HCT116 (cell line): Measurements from ENCODE around the gene LGALS4. TPM values are rescaled to one million over a fixed set of nuclear protein-coding genes. Genes with fewer than 3 reads are reported as not detected.

Source experiments
- ATAC-seq: fragments of 200-7000 bp; cut with Tn5 transposase; 2 replicates; pipeline ENCODE4 v1.9.1; 2020; ENCODE audit warnings: mild to moderate bottlenecking, moderate library complexity
- BruUV-seq: library from RNA; stranded (reverse); fragments of 400-500 nt; replicated peaks from 2 replicates; lab custom pipeline; 2021; lab: Mats Ljungman, UMichigan
- CTCF ChIA-PET: fragments of 300-600 bp; sonication (Branson Sonifier 250); formaldehyde crosslinking; loops from one replicate; lab custom pipeline; 2021; ENCODE audit warnings: antibody characterized with exemption; lab: Charles Lee
- POLR2A ChIA-PET: fragments of 300-600, 350-600 bp; sonication (Branson Sonifier 250); formaldehyde crosslinking; loops from one replicate; lab custom pipeline; 2021; ENCODE audit warnings: antibody characterized with exemption; lab: Charles Lee
- RAD21 ChIA-PET, 2 experiments: fragments of 300-600 bp; sonication (Branson Sonifier 250); formaldehyde crosslinking; loops; one replicate each; lab custom pipeline; 2023; ENCODE audit warnings: low total read pairs in 2 of 2; ENCODE audit not compliant: uncharacterized antibody in 2 of 2, unreplicated experiment in 2 of 2, low non-redundant PET in 1 of 2; lab: Charles Lee
- DNase-seq: peaks from one replicate; pipeline ENCODE4 v3.0.0-alpha.2; 2010; ENCODE audit warnings: low read depth, low spot score
- H2AFZ ChIP-seq: fragments of 200-600 bp; shearing (Covaris generic), sonication (generic); 2 replicates; pipeline ENCODE4 v1.6.1; 2017; ENCODE audit warnings: low read depth, mixed run types, mixed read lengths, antibody characterized with exemption, low read length; ENCODE audit not compliant: poor library complexity, severe bottlenecking
- H3K27ac ChIP-seq: 2 replicates; pipeline ENCODE4 v1.5.1; 2012; ENCODE audit warnings: low read depth, low read length
- H3K27me3 ChIP-seq: fragments of 200-600 bp; sonication (generic); 2 replicates; pipeline ENCODE4 v1.6.1; 2016; ENCODE audit warnings: mixed run types, low read length, mixed read lengths; ENCODE audit not compliant: insufficient read depth
- H3K36me3 ChIP-seq, 2 experiments: fragments of 200-500 bp in 1 of 2; fragments of 200-600 bp in 1 of 2; sonication (Bioruptor generic) in 1 of 2; sonication (generic) in 1 of 2; 2 replicates each; pipeline versions ENCODE4 v1.5.1 to v1.6.1; 2014 to 2016; ENCODE audit warnings: low read length in 2 of 2, inconsistent platforms in 1 of 2, mixed read lengths in 1 of 2, mixed run types in 1 of 2; ENCODE audit not compliant: insufficient read depth in 2 of 2, control insufficient read depth in 1 of 2
- H3K4me1 ChIP-seq, 2 experiments: fragments of 200-600 bp in 1 of 2; sonication (generic) in 1 of 2; 2 replicates each; pipeline versions ENCODE4 v1.5.1 to v1.6.1; 2012 to 2017; ENCODE audit warnings: low read length in 2 of 2, inconsistent platforms in 1 of 2, mild to moderate bottlenecking in 1 of 2, mixed read lengths in 1 of 2, mixed run types in 1 of 2, moderate library complexity in 1 of 2; ENCODE audit not compliant: insufficient read depth in 2 of 2, control insufficient read depth in 1 of 2
- H3K4me2 ChIP-seq: fragments of 200-600 bp; sonication (generic); 2 replicates; pipeline ENCODE4 v1.6.1; 2017; ENCODE audit warnings: mixed run types, low read length, mixed read lengths
- H3K4me3 ChIP-seq, 2 experiments: fragments of 200-600 bp in 1 of 2; sonication (generic) in 1 of 2; replicated peaks in 1 of 2; 2 replicates each; pipeline ENCODE4 v1.5.1; 2011 to 2016; ENCODE audit warnings: low read length in 2 of 2, control low read depth in 1 of 2, low read depth in 1 of 2, mild to moderate bottlenecking in 1 of 2, mixed read lengths in 1 of 2, mixed run types in 1 of 2
- H3K79me2 ChIP-seq: fragments of 200-600 bp; sonication (generic); 2 replicates; pipeline ENCODE4 v1.6.1; 2017; ENCODE audit warnings: mild to moderate bottlenecking, mixed run types, low read length, moderate library complexity, mixed read lengths; ENCODE audit not compliant: insufficient read depth
- H3K9ac ChIP-seq: fragments of 200-600 bp; sonication (generic); 2 replicates; pipeline ENCODE4 v1.6.1; 2016; ENCODE audit warnings: low read length, mixed read lengths
- H3K9me2 ChIP-seq: fragments of 200-600 bp; sonication (generic), shearing (Covaris generic); 2 replicates; pipeline ENCODE4 v1.6.1; 2017; ENCODE audit warnings: mixed run types, mild to moderate bottlenecking, moderate library complexity; ENCODE audit not compliant: insufficient read depth
- H3K9me3 ChIP-seq, 2 experiments: fragments of 200-500 bp in 1 of 2; fragments of 200-600 bp in 1 of 2; sonication (Bioruptor generic) in 1 of 2; sonication (generic) in 1 of 2; 2 replicates each; pipeline ENCODE4 v1.6.1; 2014 to 2017; ENCODE audit warnings: low read length in 2 of 2, mixed read lengths in 2 of 2, inconsistent platforms in 1 of 2, low read depth in 1 of 2, mild to moderate bottlenecking in 1 of 2, mixed run types in 1 of 2, moderate library complexity in 1 of 2; ENCODE audit not compliant: control insufficient read depth in 1 of 2, insufficient read depth in 1 of 2
- H4K20me1 ChIP-seq: fragments of 200-600 bp; sonication (generic), shearing (Covaris generic); 2 replicates; pipeline ENCODE4 v1.6.1; 2017; ENCODE audit warnings: mixed run types, mild to moderate bottlenecking, moderate library complexity; ENCODE audit not compliant: insufficient read depth
- CBX3 ChIP-seq: IDR thresholded peaks from 2 replicates; pipeline ENCODE4 v1.6.1; 2012; ENCODE audit warnings: low read depth
- CEBPB ChIP-seq: IDR thresholded peaks from 2 replicates; pipeline ENCODE4 v1.6.1; 2012; ENCODE audit warnings: low read depth
- CTCF ChIP-seq, 3 experiments: fragments of 200-600 bp in 1 of 3; sonication (generic) in 1 of 3; IDR thresholded peaks in 2 of 3; conservative IDR thresholded peaks in 1 of 3; 2 replicates each; pipeline ENCODE4 v1.5.1; 2012 to 2017; ENCODE audit warnings: low read depth in 2 of 3, low read length in 2 of 3, antibody characterized with exemption in 1 of 3, borderline replicate concordance in 1 of 3, control low read depth in 1 of 3, mild to moderate bottlenecking in 1 of 3, mixed read lengths in 1 of 3, mixed run types in 1 of 3, moderate library complexity in 1 of 3; ENCODE audit not compliant: insufficient read depth in 1 of 3
- ELF1 ChIP-seq: IDR thresholded peaks from 2 replicates; pipeline ENCODE4 v1.6.1; 2012; ENCODE audit warnings: low read depth, borderline replicate concordance
- EZH2phosphoT487 ChIP-seq: fragments of 200-600 bp; IDR thresholded peaks from 2 replicates; pipeline ENCODE4 v1.6.1; 2018; ENCODE audit warnings: antibody characterized with exemption, borderline replicate concordance
- FOSL1 ChIP-seq: IDR thresholded peaks from 2 replicates; pipeline ENCODE4 v1.6.1; 2012; ENCODE audit warnings: low read depth
- JUND ChIP-seq: IDR thresholded peaks from 2 replicates; pipeline ENCODE4 v1.6.1; 2012
- POLR2AphosphoS5 ChIP-seq: IDR thresholded peaks from 2 replicates; pipeline ENCODE4 v1.6.1; 2011; ENCODE audit warnings: mild to moderate bottlenecking, low read depth, low read length, moderate library complexity
- SIN3A ChIP-seq: IDR thresholded peaks from 2 replicates; pipeline ENCODE4 v1.6.1; 2012; ENCODE audit warnings: low read depth
- SP1 ChIP-seq: IDR thresholded peaks from 2 replicates; pipeline ENCODE4 v1.6.1; 2012; ENCODE audit warnings: low read depth
- SRF ChIP-seq: IDR thresholded peaks from 2 replicates; pipeline ENCODE4 v1.6.1; 2012; ENCODE audit warnings: low read depth
- TCF7L2 ChIP-seq: IDR thresholded peaks from 2 replicates; pipeline ENCODE4 v1.7.0; 2011; ENCODE audit warnings: borderline replicate concordance, inconsistent platforms; ENCODE audit not compliant: insufficient read depth, insufficient read length; ENCODE audit errors: extremely low read depth
- YY1 ChIP-seq: IDR thresholded peaks from 2 replicates; pipeline ENCODE4 v1.6.1; 2011; ENCODE audit warnings: low read length, low read depth, moderate library complexity, mild to moderate bottlenecking; ENCODE audit not compliant: insufficient replicate concordance; ENCODE audit errors: extremely low read depth
- ZBTB33 ChIP-seq: IDR thresholded peaks from 2 replicates; pipeline ENCODE4 v1.6.1; 2011; ENCODE audit warnings: mild to moderate bottlenecking, low read length, moderate library complexity; ENCODE audit not compliant: insufficient replicate concordance; ENCODE audit errors: extremely low read depth
- ZFX ChIP-seq: fragments of 450-650 bp; IDR thresholded peaks from 2 replicates; pipeline ENCODE4 v1.6.1; 2017
- ZNF274 ChIP-seq: fragments of 200-500 bp; sonication (Bioruptor generic); IDR thresholded peaks from 2 replicates; pipeline ENCODE4 v1.6.1; 2014; ENCODE audit warnings: mild to moderate bottlenecking, low read depth, low read length, inconsistent platforms
- intact Hi-C: fragments of 100-400 bp; cut with micrococcal nuclease; formaldehyde crosslinking; loops from 2 replicates; pipeline ENCODE4 v1.10.0; 2022
- total RNA-seq: library from RNA; stranded (reverse); gene quantifications from one replicate; pipeline ENCODE4 v1.2.1, GENCODE V29; 2021; ENCODE audit not compliant: unreplicated experiment
- TF ChIP-seq, protein P1 (sequence below): IDR thresholded peaks from 2 replicates; pipeline ENCODE4 v1.6.1; 2012
- TF ChIP-seq, protein P2 (sequence below): IDR thresholded peaks from 2 replicates; pipeline ENCODE4 v1.6.1; 2012; ENCODE audit warnings: low read depth

LGALS4 gene
- total RNA-seq, 1 experiment from 2014 or later: 0.86 TPM

GRCh38 chr19:38856813-38857212 is 44.1 kb upstream of the LGALS4 start:
- DNase-seq: no peak
- ChIA-PET RAD21 (no interaction called here), CTCF (no interaction called here), POLR2A (no interaction called here)
- no peaks in the 10 kb centered on the region for H4K20me1 ChIP-seq
- no peak for ATAC-seq
- peaks cover 7 to 9% of the 10 kb centered on the region in 2 experiments; a peak in 3 of 4 replicates for H3K4me1 ChIP-seq
- no peaks in the 10 kb centered on the region for H3K9me3 ChIP-seq
- no peaks in the 10 kb centered on the region for H3K27me3 ChIP-seq
- no peak overlapping the region for H3K9ac ChIP-seq
- no peak overlapping the region for H3K4me2 ChIP-seq
- no peaks in the 10 kb centered on the region for H3K36me3 ChIP-seq
- no peak overlapping the region for H3K4me3 ChIP-seq
- no peak overlapping the region for H2AFZ ChIP-seq
- H3K9me2 ChIP-seq: no peaks in the 10 kb centered on the region
- intact Hi-C loops: no loop called here
- no TSS peak for BruUV-seq
- H3K27ac ChIP-seq: no peak overlapping the region
- no peaks in the 10 kb centered on the region; the same call in 1 of the 2 replicates for H3K79me2 ChIP-seq
- TF ChIP-seq YY1 (no peak), FOSL1 (no peak), JUND (no peak), ZFX (no peak), SIN3A (no peak), ZNF274 (no peak), POLR2AphosphoS5 (no peak), TCF7L2 (no peak), ELF1 (no peak), SRF (no peak), EZH2phosphoT487 (no peak), ZBTB33 (no peak), CBX3 (no peak), SP1 (no peak), CEBPB (no peak), CTCF (IDR thresholded peaks at IDR 0.05 in 2 of 3, conservative IDR thresholded peaks at IDR 0.05 in 1 of 3; ENCODE audit: borderline replicate concordance in 1 of 3, insufficient read depth in 1 of 3, low read depth in 2 of 3, low read length in 2 of 3) (no peak)
- TF ChIP-seq, protein P1, sequence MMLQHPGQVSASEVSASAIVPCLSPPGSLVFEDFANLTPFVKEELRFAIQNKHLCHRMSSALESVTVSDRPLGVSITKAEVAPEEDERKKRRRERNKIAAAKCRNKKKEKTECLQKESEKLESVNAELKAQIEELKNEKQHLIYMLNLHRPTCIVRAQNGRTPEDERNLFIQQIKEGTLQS: no peak
- TF ChIP-seq, protein P2, sequence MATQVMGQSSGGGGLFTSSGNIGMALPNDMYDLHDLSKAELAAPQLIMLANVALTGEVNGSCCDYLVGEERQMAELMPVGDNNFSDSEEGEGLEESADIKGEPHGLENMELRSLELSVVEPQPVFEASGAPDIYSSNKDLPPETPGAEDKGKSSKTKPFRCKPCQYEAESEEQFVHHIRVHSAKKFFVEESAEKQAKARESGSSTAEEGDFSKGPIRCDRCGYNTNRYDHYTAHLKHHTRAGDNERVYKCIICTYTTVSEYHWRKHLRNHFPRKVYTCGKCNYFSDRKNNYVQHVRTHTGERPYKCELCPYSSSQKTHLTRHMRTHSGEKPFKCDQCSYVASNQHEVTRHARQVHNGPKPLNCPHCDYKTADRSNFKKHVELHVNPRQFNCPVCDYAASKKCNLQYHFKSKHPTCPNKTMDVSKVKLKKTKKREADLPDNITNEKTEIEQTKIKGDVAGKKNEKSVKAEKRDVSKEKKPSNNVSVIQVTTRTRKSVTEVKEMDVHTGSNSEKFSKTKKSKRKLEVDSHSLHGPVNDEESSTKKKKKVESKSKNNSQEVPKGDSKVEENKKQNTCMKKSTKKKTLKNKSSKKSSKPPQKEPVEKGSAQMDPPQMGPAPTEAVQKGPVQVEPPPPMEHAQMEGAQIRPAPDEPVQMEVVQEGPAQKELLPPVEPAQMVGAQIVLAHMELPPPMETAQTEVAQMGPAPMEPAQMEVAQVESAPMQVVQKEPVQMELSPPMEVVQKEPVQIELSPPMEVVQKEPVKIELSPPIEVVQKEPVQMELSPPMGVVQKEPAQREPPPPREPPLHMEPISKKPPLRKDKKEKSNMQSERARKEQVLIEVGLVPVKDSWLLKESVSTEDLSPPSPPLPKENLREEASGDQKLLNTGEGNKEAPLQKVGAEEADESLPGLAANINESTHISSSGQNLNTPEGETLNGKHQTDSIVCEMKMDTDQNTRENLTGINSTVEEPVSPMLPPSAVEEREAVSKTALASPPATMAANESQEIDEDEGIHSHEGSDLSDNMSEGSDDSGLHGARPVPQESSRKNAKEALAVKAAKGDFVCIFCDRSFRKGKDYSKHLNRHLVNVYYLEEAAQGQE: no peak
